HL-60 (cell line): ENCODE measurements around the gene DNAAF8.

Experiments
- DNase-seq, 2 experiments: peaks; one replicate each; pipeline ENCODE4 v3.0.0-alpha.2; 2010 to 2020; ENCODE audit warnings: low read depth in 1 of 2, low spot score in 1 of 2
- H3K27ac ChIP-seq: fragments of 250-450 bp; sonication (Bioruptor Pico); replicated peaks from 2 replicates; pipeline ENCODE4 v1.5.1; 2020; ENCODE audit warnings: mild to moderate bottlenecking, moderate library complexity
- H3K27me3 ChIP-seq: fragments of 250-450 bp; sonication (Bioruptor Pico); 2 replicates; pipeline ENCODE4 v1.5.1; 2021; ENCODE audit warnings: mild to moderate bottlenecking, moderate library complexity; ENCODE audit not compliant: insufficient read depth, poor library complexity, severe bottlenecking
- H3K4me3 ChIP-seq: replicated peaks from 2 replicates; pipeline ENCODE4 v1.5.1; 2011; ENCODE audit warnings: mild to moderate bottlenecking, control low read depth, low read length; ENCODE audit not compliant: insufficient read depth
- CTCF ChIP-seq: IDR thresholded peaks from one replicate; pipeline ENCODE4 v1.5.1; 2011; ENCODE audit warnings: low read length, control low read depth, inconsistent platforms; ENCODE audit not compliant: insufficient read depth
- GABPA ChIP-seq: IDR thresholded peaks from 2 replicates; pipeline ENCODE4 v1.6.1; 2012; ENCODE audit warnings: low read depth
- POLR2AphosphoS5 ChIP-seq: IDR thresholded peaks from 2 replicates; pipeline ENCODE4 v1.6.1; 2012; ENCODE audit warnings: low read depth
- SPI1 ChIP-seq: IDR thresholded peaks from 2 replicates; pipeline ENCODE4 v1.6.1; 2012; ENCODE audit warnings: low read depth, mild to moderate bottlenecking, borderline replicate concordance
- TF ChIP-seq, protein P1 (sequence below): IDR thresholded peaks from 2 replicates; pipeline ENCODE4 v1.6.1; 2012; ENCODE audit warnings: low read depth; ENCODE audit not compliant: insufficient replicate concordance

The DNAAF8 gene

GRCh38 chr16:4747906-4748681, 13.8 kb downstream of the DNAAF8 start:
- Histone ChIP-seq H3K27me3 (no peaks in the 10 kb centered on the region), H3K27ac (no peak overlapping the region), H3K4me3 (no peak overlapping the region)
- no peak for DNase-seq
- TF ChIP-seq, protein P1, sequence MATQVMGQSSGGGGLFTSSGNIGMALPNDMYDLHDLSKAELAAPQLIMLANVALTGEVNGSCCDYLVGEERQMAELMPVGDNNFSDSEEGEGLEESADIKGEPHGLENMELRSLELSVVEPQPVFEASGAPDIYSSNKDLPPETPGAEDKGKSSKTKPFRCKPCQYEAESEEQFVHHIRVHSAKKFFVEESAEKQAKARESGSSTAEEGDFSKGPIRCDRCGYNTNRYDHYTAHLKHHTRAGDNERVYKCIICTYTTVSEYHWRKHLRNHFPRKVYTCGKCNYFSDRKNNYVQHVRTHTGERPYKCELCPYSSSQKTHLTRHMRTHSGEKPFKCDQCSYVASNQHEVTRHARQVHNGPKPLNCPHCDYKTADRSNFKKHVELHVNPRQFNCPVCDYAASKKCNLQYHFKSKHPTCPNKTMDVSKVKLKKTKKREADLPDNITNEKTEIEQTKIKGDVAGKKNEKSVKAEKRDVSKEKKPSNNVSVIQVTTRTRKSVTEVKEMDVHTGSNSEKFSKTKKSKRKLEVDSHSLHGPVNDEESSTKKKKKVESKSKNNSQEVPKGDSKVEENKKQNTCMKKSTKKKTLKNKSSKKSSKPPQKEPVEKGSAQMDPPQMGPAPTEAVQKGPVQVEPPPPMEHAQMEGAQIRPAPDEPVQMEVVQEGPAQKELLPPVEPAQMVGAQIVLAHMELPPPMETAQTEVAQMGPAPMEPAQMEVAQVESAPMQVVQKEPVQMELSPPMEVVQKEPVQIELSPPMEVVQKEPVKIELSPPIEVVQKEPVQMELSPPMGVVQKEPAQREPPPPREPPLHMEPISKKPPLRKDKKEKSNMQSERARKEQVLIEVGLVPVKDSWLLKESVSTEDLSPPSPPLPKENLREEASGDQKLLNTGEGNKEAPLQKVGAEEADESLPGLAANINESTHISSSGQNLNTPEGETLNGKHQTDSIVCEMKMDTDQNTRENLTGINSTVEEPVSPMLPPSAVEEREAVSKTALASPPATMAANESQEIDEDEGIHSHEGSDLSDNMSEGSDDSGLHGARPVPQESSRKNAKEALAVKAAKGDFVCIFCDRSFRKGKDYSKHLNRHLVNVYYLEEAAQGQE = no peak
- TF ChIP-seq CTCF (no peak), POLR2AphosphoS5 (no peak), GABPA (no peak), SPI1 (no peak)

DNA sequence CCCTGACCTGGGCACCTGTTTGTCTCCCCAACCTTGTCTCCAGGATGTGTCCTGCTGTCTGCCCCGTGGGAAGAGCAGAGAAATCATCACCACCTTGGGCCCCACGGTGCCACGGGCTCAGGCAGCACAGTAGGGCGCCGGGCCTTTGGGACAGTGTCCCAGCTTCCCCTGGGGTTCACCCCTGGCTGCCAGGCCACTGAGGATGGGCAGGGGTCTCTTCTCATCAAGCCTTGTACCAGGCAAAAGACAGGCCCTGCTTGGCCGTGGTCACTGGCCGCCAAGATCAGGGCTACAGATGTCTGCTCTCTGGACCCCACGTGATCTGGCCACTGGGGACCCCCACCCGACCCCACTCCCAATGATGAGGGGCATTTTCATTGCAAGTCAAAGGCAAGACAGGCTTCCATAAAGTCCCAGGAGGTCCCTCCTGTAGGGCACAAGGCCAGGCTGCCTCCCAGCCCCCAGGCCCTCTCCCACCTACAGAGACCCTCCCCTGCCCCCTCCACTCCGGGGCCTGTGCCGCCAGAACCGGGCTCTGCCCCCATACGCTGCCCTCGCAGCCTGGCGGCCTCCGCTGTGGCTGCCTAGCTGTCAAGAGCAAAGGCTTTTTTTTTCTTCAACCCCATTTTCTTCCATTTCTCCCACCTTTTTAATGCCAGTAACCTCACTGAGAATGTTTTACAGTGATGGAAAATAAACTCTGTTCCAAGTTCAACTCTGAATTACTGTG, 14.5 kb downstream of the DNAAF8 start:
- DNase-seq = no peak
- H3K27ac ChIP-seq = no peak overlapping the region
- no peak overlapping the region for H3K4me3 ChIP-seq
- no peaks in the 10 kb centered on the region for H3K27me3 ChIP-seq
- TF ChIP-seq GABPA = no peak
- TF ChIP-seq, protein P1 = no peak
- no peak for TF ChIP-seq POLR2AphosphoS5
- TF ChIP-seq SPI1 = no peak
- no peak for TF ChIP-seq CTCF

- Histone ChIP-seq H3K27ac (no peak overlapping the region), H3K4me3 (no peak overlapping the region), H3K27me3 (no peaks in the 10 kb centered on the region)
- DNase-seq = no peak
- TF ChIP-seq SPI1 = no peak
- TF ChIP-seq POLR2AphosphoS5 = no peak
- no peak for TF ChIP-seq CTCF
- no peak for TF ChIP-seq GABPA
- TF ChIP-seq, protein P1 = no peak
These were observed 15.4 kb downstream of the DNAAF8 start for GRCh38 chr16:4749700-4750257.
